HepG2 (cell line): ENCODE results near the gene VAMP8. TPM values are rescaled to one million over a fixed set of nuclear protein-coding genes. Genes with fewer than 3 reads are reported as not detected.

ENCODE experiments used
- CAMTA2 ChIP-seq: sonication (generic); formaldehyde crosslinking; IDR thresholded peaks from 2 replicates; pipeline ENCODE4 v1.4.0; 2020; ENCODE audit warnings: mild to moderate bottlenecking, missing genetic modification reagents, borderline replicate concordance
- CHCHD3 ChIP-seq: sonication (generic); formaldehyde crosslinking; IDR thresholded peaks from 2 replicates; pipeline ENCODE4 v1.8.0; 2022; ENCODE audit warnings: mild to moderate bottlenecking, missing genetic modification reagents, moderate library complexity
- DR1 ChIP-seq: sonication (generic); formaldehyde crosslinking; IDR thresholded peaks from 2 replicates; pipeline ENCODE4 v1.8.0; 2021; ENCODE audit warnings: mild to moderate bottlenecking, missing genetic modification reagents, inconsistent platforms
- ETS1 ChIP-seq: sonication (generic); formaldehyde crosslinking; IDR thresholded peaks from 2 replicates; pipeline ENCODE4 v1.4.0; 2020; ENCODE audit warnings: missing genetic modification reagents
- FOXK2 ChIP-seq: fragments of 450-650 bp; IDR thresholded peaks from 2 replicates; pipeline ENCODE4 v1.6.1; 2016
- GZF1 ChIP-seq: sonication (generic); formaldehyde crosslinking; IDR thresholded peaks from 2 replicates; pipeline ENCODE4 v1.5.1; 2020; ENCODE audit warnings: mild to moderate bottlenecking, missing genetic modification reagents
- KLF11 ChIP-seq: IDR thresholded peaks from 2 replicates; pipeline ENCODE4 v1.6.1; 2016; ENCODE audit warnings: missing compliant biosample characterization
- MZF1 ChIP-seq: sonication (generic); formaldehyde crosslinking; IDR thresholded peaks from 2 replicates; pipeline ENCODE4 v1.8.1; 2023; ENCODE audit warnings: mild to moderate bottlenecking, missing genetic modification reagents, borderline replicate concordance
- NFIB ChIP-seq: sonication (generic); formaldehyde crosslinking; IDR thresholded peaks from 2 replicates; pipeline ENCODE4 v1.9.0; 2021; ENCODE audit warnings: missing genetic modification reagents, mild to moderate bottlenecking, borderline replicate concordance
- REXO4 ChIP-seq: sonication (generic); formaldehyde crosslinking; IDR thresholded peaks from 2 replicates; pipeline ENCODE4 v1.8.0; 2022; ENCODE audit warnings: missing genetic modification reagents, mild to moderate bottlenecking, borderline replicate concordance
- SMC3 ChIP-seq: IDR thresholded peaks from 2 replicates; pipeline ENCODE4 v1.6.1; 2011; ENCODE audit warnings: low read length, improper control_type of control experiment
- ZBTB20 ChIP-seq: sonication (generic); formaldehyde crosslinking; IDR thresholded peaks from 2 replicates; pipeline ENCODE4 v1.8.1; 2023; ENCODE audit warnings: missing genetic modification reagents, low read depth, mild to moderate bottlenecking, borderline replicate concordance
- ZFYVE20 ChIP-seq: sonication (generic); formaldehyde crosslinking; IDR thresholded peaks from 2 replicates; pipeline ENCODE4 v1.8.0; 2023; ENCODE audit warnings: low read depth, mild to moderate bottlenecking, moderate library complexity, missing genetic modification reagents, borderline replicate concordance
- ZGPAT ChIP-seq: IDR thresholded peaks from 2 replicates; pipeline ENCODE4 v1.6.1; 2016; ENCODE audit warnings: mild to moderate bottlenecking
- ZNF563 ChIP-seq: sonication (generic); formaldehyde crosslinking; IDR thresholded peaks from 2 replicates; pipeline ENCODE4 v1.8.0; 2022; ENCODE audit warnings: mild to moderate bottlenecking, moderate library complexity, missing genetic modification reagents
- ZNF749 ChIP-seq: sonication (generic); formaldehyde crosslinking; IDR thresholded peaks from 2 replicates; pipeline ENCODE4 v1.8.0; 2022; ENCODE audit warnings: mild to moderate bottlenecking, missing genetic modification reagents, moderate library complexity, borderline replicate concordance
- polyA plus RNA-seq, 8 experiments: library from polyadenylated mRNA; depleted of rRNA in 3 of 8; stranded (reverse) in 7 of 8; unstranded in 1 of 8; fragments of >200 nt; fragmentation: Illumina TruSeq in 4 of 8; extraction: Trizol in 4 of 8; gene quantifications; 2 replicates each; pipeline versions ENCODE4 v1.2.1 to v1.2.3, GENCODE V29; 2011 to 2016; ENCODE audit warnings: low read depth in 4 of 8, missing spikeins in 1 of 8, mixed read lengths in 1 of 8; ENCODE audit not compliant: insufficient read depth in 1 of 8
- total RNA-seq, 5 experiments: library from RNA; depleted of rRNA; stranded (reverse); fragments of >200 nt; fragmentation: Illumina TruSeq; extraction: Trizol; gene quantifications; 2 replicates each; pipeline ENCODE4 v1.2.3, GENCODE V29; 2016; ENCODE audit warnings: low read depth in 1 of 5
- TF ChIP-seq, protein P1 (sequence below): sonication (generic); formaldehyde crosslinking; IDR thresholded peaks from 2 replicates; pipeline ENCODE4 v1.5.1; 2020; ENCODE audit warnings: mild to moderate bottlenecking, missing genetic modification reagents, borderline replicate concordance
- TF ChIP-seq, protein P2 (sequence below): sonication (generic); formaldehyde crosslinking; IDR thresholded peaks from 2 replicates; pipeline ENCODE4 v1.8.1; 2023; ENCODE audit warnings: mild to moderate bottlenecking, moderate library complexity, missing genetic modification reagents
- TF ChIP-seq, protein P3 (sequence below): sonication (generic); formaldehyde crosslinking; conservative IDR thresholded peaks from 2 replicates; pipeline ENCODE4 v1.4.0; 2020; ENCODE audit warnings: missing genetic modification reagents

The VAMP8 gene
- total and polyA plus RNA-seq, 2 of the 13 experiments (the other 11 are each of a cell fraction or from before 2014, with no cell fraction given), result 83.3 to 157 TPM

- TF ChIP-seq, protein P1, sequence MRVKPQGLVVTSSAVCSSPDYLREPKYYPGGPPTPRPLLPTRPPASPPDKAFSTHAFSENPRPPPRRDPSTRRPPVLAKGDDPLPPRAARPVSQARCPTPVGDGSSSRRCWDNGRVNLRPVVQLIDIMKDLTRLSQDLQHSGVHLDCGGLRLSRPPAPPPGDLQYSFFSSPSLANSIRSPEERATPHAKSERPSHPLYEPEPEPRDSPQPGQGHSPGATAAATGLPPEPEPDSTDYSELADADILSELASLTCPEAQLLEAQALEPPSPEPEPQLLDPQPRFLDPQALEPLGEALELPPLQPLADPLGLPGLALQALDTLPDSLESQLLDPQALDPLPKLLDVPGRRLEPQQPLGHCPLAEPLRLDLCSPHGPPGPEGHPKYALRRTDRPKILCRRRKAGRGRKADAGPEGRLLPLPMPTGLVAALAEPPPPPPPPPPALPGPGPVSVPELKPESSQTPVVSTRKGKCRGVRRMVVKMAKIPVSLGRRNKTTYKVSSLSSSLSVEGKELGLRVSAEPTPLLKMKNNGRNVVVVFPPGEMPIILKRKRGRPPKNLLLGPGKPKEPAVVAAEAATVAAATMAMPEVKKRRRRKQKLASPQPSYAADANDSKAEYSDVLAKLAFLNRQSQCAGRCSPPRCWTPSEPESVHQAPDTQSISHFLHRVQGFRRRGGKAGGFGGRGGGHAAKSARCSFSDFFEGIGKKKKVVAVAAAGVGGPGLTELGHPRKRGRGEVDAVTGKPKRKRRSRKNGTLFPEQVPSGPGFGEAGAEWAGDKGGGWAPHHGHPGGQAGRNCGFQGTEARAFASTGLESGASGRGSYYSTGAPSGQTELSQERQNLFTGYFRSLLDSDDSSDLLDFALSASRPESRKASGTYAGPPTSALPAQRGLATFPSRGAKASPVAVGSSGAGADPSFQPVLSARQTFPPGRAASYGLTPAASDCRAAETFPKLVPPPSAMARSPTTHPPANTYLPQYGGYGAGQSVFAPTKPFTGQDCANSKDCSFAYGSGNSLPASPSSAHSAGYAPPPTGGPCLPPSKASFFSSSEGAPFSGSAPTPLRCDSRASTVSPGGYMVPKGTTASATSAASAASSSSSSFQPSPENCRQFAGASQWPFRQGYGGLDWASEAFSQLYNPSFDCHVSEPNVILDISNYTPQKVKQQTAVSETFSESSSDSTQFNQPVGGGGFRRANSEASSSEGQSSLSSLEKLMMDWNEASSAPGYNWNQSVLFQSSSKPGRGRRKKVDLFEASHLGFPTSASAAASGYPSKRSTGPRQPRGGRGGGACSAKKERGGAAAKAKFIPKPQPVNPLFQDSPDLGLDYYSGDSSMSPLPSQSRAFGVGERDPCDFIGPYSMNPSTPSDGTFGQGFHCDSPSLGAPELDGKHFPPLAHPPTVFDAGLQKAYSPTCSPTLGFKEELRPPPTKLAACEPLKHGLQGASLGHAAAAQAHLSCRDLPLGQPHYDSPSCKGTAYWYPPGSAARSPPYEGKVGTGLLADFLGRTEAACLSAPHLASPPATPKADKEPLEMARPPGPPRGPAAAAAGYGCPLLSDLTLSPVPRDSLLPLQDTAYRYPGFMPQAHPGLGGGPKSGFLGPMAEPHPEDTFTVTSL, result peak; percentile 62; the same call in 1 of the 2 replicates
- TF ChIP-seq DR1 (CRISPR knock-in tag) (peak; percentile 75), ZNF749 (CRISPR knock-in tag) (no peak), MZF1 (CRISPR knock-in tag) (no peak), ETS1 (CRISPR knock-in tag) (no peak; the same call in 1 of the 2 replicates), ZBTB20 (peak; percentile 64), KLF11 (CRISPR knock-in tag) (peak; percentile 18; the same call in 1 of the 2 replicates), REXO4 (CRISPR knock-in tag) (no peak), CAMTA2 (peak; percentile 76; the same call in 1 of the 2 replicates), ZFYVE20 (CRISPR knock-in tag) (no peak; the same call in 1 of the 2 replicates), FOXK2 (no peak), ZGPAT (CRISPR knock-in tag) (peak; percentile 52), CHCHD3 (no peak; the same call in 1 of the 2 replicates), SMC3 (no peak), GZF1 (CRISPR knock-in tag) (no peak), NFIB (no peak), ZNF563 (no peak)
- TF ChIP-seq, protein P2, sequence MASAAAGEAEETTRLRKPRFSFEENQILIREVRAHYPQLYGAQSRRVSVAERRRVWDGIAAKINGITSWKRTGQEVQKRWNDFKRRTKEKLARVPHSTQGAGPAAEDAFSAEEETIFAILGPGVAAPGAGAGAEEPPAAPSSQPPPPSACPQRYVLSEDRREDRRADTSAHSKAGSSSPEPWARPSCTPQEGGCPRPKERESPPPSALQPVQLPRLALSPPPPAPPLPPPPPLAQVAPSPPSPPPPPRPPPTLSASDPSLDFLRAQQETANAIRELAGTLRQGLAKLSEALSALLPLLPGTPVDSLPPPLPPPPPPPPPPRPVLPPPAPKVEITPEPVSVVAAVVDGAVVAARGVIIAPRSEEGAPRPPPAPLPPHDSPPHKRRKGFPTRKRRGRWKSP (CRISPR knock-in tag), result peak; percentile 78
- TF ChIP-seq, protein P3, sequence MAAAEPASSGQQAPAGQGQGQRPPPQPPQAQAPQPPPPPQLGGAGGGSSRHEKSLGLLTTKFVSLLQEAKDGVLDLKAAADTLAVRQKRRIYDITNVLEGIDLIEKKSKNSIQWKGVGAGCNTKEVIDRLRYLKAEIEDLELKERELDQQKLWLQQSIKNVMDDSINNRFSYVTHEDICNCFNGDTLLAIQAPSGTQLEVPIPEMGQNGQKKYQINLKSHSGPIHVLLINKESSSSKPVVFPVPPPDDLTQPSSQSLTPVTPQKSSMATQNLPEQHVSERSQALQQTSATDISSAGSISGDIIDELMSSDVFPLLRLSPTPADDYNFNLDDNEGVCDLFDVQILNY (CRISPR knock-in tag), result peak; percentile 8; the same call in 1 of the 2 replicates
Measured at GRCh38 chr2:85595301-85596025, 18.1 kb downstream of the VAMP8 start, which contains the start of gene RNF181 (continued).
